Fibroblast of lung (primary cell): ENCODE data around the gene FAM114A1.

ENCODE experiments used
- CTCF ChIP-seq, 2 donors: IDR thresholded peaks in 1 of 2; conservative IDR thresholded peaks in 1 of 2; 1 replicate in 1 of 2; 2 replicates in 1 of 2; pipeline ENCODE4 v1.5.1; 2011 to 2012; ENCODE audit warnings: low read length in 2 of 2, control low read depth in 1 of 2, inconsistent platforms in 1 of 2, low read depth in 1 of 2, mild to moderate bottlenecking in 1 of 2
- EZH2 ChIP-seq: IDR thresholded peaks from 2 replicates; pipeline ENCODE4 v1.5.1; 2012; ENCODE audit warnings: low read length, control low read depth, mild to moderate bottlenecking; ENCODE audit errors: missing control alignments

- TF ChIP-seq EZH2 (no peak), CTCF (conservative IDR thresholded peaks at IDR 0.05 in 1 of 2, IDR thresholded peaks at IDR 0.05 in 1 of 2; ENCODE audit: low read depth in 1 of 2, low read length in 2 of 2) (no peak)
Observed at GRCh38 chr4:38866973-38867477, 581 bp upstream of the FAM114A1 start.
